GM23338 (cell line): ENCODE data around the gene TNNT3. TPM values are rescaled to one million over a fixed set of nuclear protein-coding genes. Genes with fewer than 3 reads are reported as not detected.

Experiments
- ATAC-seq: fragments of 200-7000 bp; cut with Tn5 transposase; 3 replicates; pipeline ENCODE4 v1.9.1; 2020
- DNase-seq: peaks from one replicate; pipeline ENCODE4 v3.0.0-alpha.2; 2015; ENCODE audit warnings: low spot score
- H2AFZ ChIP-seq: fragments of 200-600 bp; sonication (generic); 2 replicates; pipeline ENCODE4 v1.8.0; 2016; ENCODE audit warnings: antibody characterized with exemption, mild to moderate bottlenecking, moderate library complexity
- H3F3A ChIP-seq: fragments of 200-600 bp; sonication (generic); replicated peaks from 2 replicates; pipeline ENCODE4 v1.8.0; 2017; ENCODE audit warnings: antibody characterized with exemption, mixed run types, low read depth
- H3K27ac ChIP-seq: fragments of 200-600 bp; sonication (generic); 2 replicates; pipeline ENCODE4 v1.6.1; 2016; ENCODE audit warnings: low read depth
- H3K27me3 ChIP-seq: fragments of 200-600 bp; sonication (generic); 2 replicates; pipeline ENCODE4 v1.8.0; 2016; ENCODE audit warnings: mild to moderate bottlenecking, mixed run types, moderate library complexity; ENCODE audit not compliant: insufficient read depth
- H3K36me3 ChIP-seq: fragments of 200-600 bp; sonication (generic); 2 replicates; pipeline ENCODE4 v1.8.0; 2016; ENCODE audit warnings: mild to moderate bottlenecking; ENCODE audit not compliant: insufficient read depth
- H3K4me1 ChIP-seq: fragments of 200-600 bp; sonication (generic); 2 replicates; pipeline ENCODE4 v1.8.0; 2016; ENCODE audit warnings: mild to moderate bottlenecking, moderate library complexity; ENCODE audit not compliant: insufficient read depth
- H3K4me2 ChIP-seq: fragments of 200-600 bp; sonication (generic); 2 replicates; pipeline ENCODE4 v1.7.1; 2017; ENCODE audit warnings: mixed run types
- H3K4me3 ChIP-seq: fragments of 200-600 bp; sonication (generic); 2 replicates; pipeline ENCODE4 v1.6.1; 2016; ENCODE audit warnings: mixed run types
- H3K79me2 ChIP-seq: fragments of 200-600 bp; sonication (generic); replicated peaks from 2 replicates; pipeline ENCODE4 v1.8.0; 2017; ENCODE audit warnings: mild to moderate bottlenecking; ENCODE audit not compliant: insufficient read depth
- H3K9me2 ChIP-seq: fragments of 200-600 bp; sonication (generic); 2 replicates; pipeline ENCODE4 v1.8.0; 2017; ENCODE audit not compliant: insufficient read depth
- H4K20me1 ChIP-seq: fragments of 200-600 bp; sonication (generic); replicated peaks from 2 replicates; pipeline ENCODE4 v1.8.0; 2017; ENCODE audit warnings: mild to moderate bottlenecking; ENCODE audit not compliant: insufficient read depth
- H3K27ac Mint-ChIP-seq: 2 replicates; pipeline ENCODE4 v1.8.0; 2020; ENCODE audit warnings: inconsistent platforms, mild to moderate bottlenecking, moderate library complexity, mixed read lengths
- H3K27me3 Mint-ChIP-seq: 3 replicates; pipeline ENCODE4 v1.8.0; 2022; ENCODE audit warnings: low read depth, mild to moderate bottlenecking, moderate library complexity, mixed read lengths, inconsistent platforms; ENCODE audit not compliant: insufficient read depth, poor library complexity
- H3K36me3 Mint-ChIP-seq: 3 replicates; pipeline ENCODE4 v1.8.0; 2021; ENCODE audit warnings: low read depth, mild to moderate bottlenecking, inconsistent platforms, moderate library complexity, mixed read lengths
- H3K4me1 Mint-ChIP-seq: 3 replicates; pipeline ENCODE4 v1.8.0; 2020; ENCODE audit warnings: mild to moderate bottlenecking, inconsistent platforms, mixed read lengths
- H3K4me3 Mint-ChIP-seq: 3 replicates; pipeline ENCODE4 v1.8.0; 2021; ENCODE audit warnings: moderate library complexity, mild to moderate bottlenecking, inconsistent platforms, mixed read lengths
- H3K9me3 Mint-ChIP-seq: 3 replicates; pipeline ENCODE4 v1.8.0; 2020; ENCODE audit warnings: moderate library complexity, mild to moderate bottlenecking, inconsistent platforms, mixed read lengths
- CREB1 ChIP-seq: fragments of 250-450 bp; sonication (Bioruptor Pico); IDR thresholded peaks from 2 replicates; pipeline ENCODE4 v1.5.0; 2020; ENCODE audit warnings: low read depth, mild to moderate bottlenecking, moderate library complexity
- EZH2 ChIP-seq: fragments of 200-600 bp; sonication (generic); IDR thresholded peaks from one replicate; pipeline ENCODE4 v1.8.0; 2017; ENCODE audit warnings: antibody characterized with exemption, mild to moderate bottlenecking, low read depth; ENCODE audit not compliant: unreplicated experiment
- EZH2phosphoT487 ChIP-seq: fragments of 200-600 bp; sonication (generic); IDR thresholded peaks from one replicate; pipeline ENCODE4 v1.8.1; 2018; ENCODE audit warnings: antibody characterized with exemption; ENCODE audit not compliant: unreplicated experiment
- JUNB ChIP-seq: IDR thresholded peaks from one replicate; pipeline ENCODE4 v1.6.1; 2016; ENCODE audit warnings: antibody characterized with exemption; ENCODE audit not compliant: unreplicated experiment
- NANOG ChIP-seq: IDR thresholded peaks from 2 replicates; pipeline ENCODE4 v1.6.1; 2016; ENCODE audit warnings: antibody characterized with exemption, borderline replicate concordance
- POLR2AphosphoS5 ChIP-seq: IDR thresholded peaks from 2 replicates; pipeline ENCODE4 v1.6.1; 2016; ENCODE audit warnings: antibody characterized with exemption, low read depth
- STAT1 ChIP-seq: IDR thresholded peaks from one replicate; pipeline ENCODE4 v1.6.1; 2016; ENCODE audit warnings: antibody characterized with exemption; ENCODE audit not compliant: unreplicated experiment
- ZNF114 ChIP-seq: fragments of 250-450 bp; sonication (Bioruptor Pico); IDR thresholded peaks from 2 replicates; pipeline ENCODE4 v1.5.0; 2020; ENCODE audit warnings: mild to moderate bottlenecking, moderate library complexity
- ZNF331 ChIP-seq: fragments of 250-450 bp; sonication (Bioruptor Pico); IDR thresholded peaks from 2 replicates; pipeline ENCODE4 v1.5.0; 2020; ENCODE audit warnings: low read depth, mild to moderate bottlenecking, moderate library complexity
- polyA plus RNA-seq: library from polyadenylated mRNA; unstranded; fragments of >200 nt; fragmentation: Nextera tagmentation; extraction: Ambion mirVana; gene quantifications from 2 replicates; pipeline ENCODE4 v1.2.1, GENCODE V29; 2016
- total RNA-seq: library from RNA; depleted of rRNA; stranded (reverse); fragments of >200 nt; shearing (Covaris generic); gene quantifications from 2 replicates; pipeline ENCODE4 v1.2.3, GENCODE V29; 2014
- TF ChIP-seq, protein P1 (sequence below): IDR thresholded peaks from 2 replicates; pipeline ENCODE4 v1.6.1; 2016; ENCODE audit warnings: antibody characterized with exemption
- TF ChIP-seq, protein P2 (sequence below), 2 experiments: fragments of 200-600 bp in 1 of 2; sonication (generic) in 1 of 2; conservative IDR thresholded peaks; 2 replicates each; pipeline versions ENCODE4 v1.5.1 to v1.6.1; 2016 to 2017; ENCODE audit warnings: antibody characterized with exemption in 2 of 2, low read depth in 2 of 2, mild to moderate bottlenecking in 2 of 2, moderate library complexity in 1 of 2
- TF ChIP-seq, protein P3 (sequence below): IDR thresholded peaks from one replicate; pipeline ENCODE4 v1.6.1; 2018; ENCODE audit warnings: antibody characterized with exemption; ENCODE audit not compliant: unreplicated experiment

The TNNT3 gene
- total and polyA plus RNA-seq, 2 experiments from 2014 or later: not detected

DNA sequence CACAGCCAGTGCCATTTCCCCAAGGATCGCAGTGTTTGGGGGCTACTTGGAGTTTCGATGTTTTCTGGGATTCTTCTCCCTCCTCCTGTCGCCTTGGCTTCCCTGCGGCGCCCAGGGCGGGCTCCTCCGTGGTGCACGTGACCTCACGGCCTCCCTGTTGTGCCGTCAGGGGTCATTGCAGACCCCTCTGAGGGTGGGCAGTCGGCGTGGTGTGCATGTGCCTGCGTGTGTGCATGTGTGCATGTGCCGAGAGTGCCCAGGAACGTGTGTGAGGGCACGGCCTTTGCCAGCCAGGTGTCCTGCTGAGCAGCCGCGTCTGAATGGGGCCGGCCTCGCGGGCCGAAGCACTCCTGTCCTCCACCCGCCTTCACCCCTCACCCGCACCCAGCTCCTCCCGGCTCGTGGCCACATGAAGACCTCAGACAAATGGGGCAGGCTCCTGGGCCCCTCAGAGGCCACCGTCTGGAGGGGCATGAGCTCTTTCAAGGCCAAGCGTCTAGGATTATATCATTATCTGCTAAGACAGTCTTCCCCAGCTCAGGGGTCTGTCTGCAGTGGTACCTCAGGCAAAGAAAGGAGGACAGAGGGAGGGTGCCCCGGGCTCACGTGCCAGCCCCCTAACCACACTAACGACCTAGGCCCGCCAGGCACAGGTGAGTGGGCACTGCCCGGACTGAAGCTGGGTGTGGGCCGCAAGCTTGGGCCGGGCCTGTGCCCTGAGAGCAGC lies 18.3 kb downstream of the TNNT3 start (continued):
- TF ChIP-seq JUNB: no peak
- no peak for TF ChIP-seq CREB1 (CRISPR knock-in tag)
- TF ChIP-seq, protein P1, sequence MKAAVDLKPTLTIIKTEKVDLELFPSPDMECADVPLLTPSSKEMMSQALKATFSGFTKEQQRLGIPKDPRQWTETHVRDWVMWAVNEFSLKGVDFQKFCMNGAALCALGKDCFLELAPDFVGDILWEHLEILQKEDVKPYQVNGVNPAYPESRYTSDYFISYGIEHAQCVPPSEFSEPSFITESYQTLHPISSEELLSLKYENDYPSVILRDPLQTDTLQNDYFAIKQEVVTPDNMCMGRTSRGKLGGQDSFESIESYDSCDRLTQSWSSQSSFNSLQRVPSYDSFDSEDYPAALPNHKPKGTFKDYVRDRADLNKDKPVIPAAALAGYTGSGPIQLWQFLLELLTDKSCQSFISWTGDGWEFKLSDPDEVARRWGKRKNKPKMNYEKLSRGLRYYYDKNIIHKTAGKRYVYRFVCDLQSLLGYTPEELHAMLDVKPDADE: no peak
- no peak for TF ChIP-seq EZH2phosphoT487
- no peak for TF ChIP-seq ZNF331
- TF ChIP-seq, protein P2, sequence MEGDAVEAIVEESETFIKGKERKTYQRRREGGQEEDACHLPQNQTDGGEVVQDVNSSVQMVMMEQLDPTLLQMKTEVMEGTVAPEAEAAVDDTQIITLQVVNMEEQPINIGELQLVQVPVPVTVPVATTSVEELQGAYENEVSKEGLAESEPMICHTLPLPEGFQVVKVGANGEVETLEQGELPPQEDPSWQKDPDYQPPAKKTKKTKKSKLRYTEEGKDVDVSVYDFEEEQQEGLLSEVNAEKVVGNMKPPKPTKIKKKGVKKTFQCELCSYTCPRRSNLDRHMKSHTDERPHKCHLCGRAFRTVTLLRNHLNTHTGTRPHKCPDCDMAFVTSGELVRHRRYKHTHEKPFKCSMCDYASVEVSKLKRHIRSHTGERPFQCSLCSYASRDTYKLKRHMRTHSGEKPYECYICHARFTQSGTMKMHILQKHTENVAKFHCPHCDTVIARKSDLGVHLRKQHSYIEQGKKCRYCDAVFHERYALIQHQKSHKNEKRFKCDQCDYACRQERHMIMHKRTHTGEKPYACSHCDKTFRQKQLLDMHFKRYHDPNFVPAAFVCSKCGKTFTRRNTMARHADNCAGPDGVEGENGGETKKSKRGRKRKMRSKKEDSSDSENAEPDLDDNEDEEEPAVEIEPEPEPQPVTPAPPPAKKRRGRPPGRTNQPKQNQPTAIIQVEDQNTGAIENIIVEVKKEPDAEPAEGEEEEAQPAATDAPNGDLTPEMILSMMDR (conservative IDR thresholded peaks at IDR 0.05; ENCODE audit: low read depth in 2 of 2): no peak
- TF ChIP-seq, protein P3, sequence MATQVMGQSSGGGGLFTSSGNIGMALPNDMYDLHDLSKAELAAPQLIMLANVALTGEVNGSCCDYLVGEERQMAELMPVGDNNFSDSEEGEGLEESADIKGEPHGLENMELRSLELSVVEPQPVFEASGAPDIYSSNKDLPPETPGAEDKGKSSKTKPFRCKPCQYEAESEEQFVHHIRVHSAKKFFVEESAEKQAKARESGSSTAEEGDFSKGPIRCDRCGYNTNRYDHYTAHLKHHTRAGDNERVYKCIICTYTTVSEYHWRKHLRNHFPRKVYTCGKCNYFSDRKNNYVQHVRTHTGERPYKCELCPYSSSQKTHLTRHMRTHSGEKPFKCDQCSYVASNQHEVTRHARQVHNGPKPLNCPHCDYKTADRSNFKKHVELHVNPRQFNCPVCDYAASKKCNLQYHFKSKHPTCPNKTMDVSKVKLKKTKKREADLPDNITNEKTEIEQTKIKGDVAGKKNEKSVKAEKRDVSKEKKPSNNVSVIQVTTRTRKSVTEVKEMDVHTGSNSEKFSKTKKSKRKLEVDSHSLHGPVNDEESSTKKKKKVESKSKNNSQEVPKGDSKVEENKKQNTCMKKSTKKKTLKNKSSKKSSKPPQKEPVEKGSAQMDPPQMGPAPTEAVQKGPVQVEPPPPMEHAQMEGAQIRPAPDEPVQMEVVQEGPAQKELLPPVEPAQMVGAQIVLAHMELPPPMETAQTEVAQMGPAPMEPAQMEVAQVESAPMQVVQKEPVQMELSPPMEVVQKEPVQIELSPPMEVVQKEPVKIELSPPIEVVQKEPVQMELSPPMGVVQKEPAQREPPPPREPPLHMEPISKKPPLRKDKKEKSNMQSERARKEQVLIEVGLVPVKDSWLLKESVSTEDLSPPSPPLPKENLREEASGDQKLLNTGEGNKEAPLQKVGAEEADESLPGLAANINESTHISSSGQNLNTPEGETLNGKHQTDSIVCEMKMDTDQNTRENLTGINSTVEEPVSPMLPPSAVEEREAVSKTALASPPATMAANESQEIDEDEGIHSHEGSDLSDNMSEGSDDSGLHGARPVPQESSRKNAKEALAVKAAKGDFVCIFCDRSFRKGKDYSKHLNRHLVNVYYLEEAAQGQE: no peak
- no peak for TF ChIP-seq EZH2
- TF ChIP-seq NANOG: no peak
- no peak for TF ChIP-seq STAT1
- no peak for TF ChIP-seq ZNF114 (CRISPR knock-in tag)

DNA sequence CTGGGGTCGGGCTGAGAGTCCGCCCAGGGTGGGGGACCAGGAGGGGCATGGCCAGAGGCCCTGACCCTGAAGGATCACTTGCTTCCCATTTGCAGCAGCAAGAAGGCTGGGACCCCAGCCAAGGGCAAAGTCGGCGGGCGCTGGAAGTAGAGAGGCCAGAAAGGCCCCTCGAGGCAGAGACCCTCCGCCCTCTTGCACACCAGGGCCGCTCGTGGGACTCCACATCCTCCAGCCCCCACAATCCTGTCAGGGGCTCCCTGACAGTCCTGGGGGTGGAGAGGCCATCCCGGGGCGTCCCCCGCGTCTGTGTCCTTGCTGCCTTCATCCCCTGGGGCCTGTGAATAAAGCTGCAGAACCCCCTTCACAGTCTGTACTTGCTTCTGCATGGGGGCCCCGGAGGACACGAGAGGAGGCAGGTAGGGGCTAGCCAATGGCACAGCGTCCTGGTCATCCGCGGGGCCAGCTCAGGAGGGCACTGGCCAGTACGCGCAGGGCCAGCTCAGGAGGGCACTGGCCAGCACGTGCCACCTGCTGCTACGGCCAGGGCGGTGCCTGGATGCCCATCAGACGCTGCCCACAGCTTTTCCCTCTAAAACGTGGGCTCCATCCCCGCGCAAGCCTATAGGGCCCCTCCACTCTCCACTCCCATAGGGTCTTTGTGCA lies 19.0 kb downstream of the TNNT3 start:
- Mint-ChIP-seq H3K4me3 (no peak overlapping the region), H3K27ac (no peak overlapping the region), H3K27me3 (peaks cover 11% of the 10 kb centered on the region), H3K9me3 (no peaks in the 10 kb centered on the region), H3K4me1 (peaks cover 3% of the 10 kb centered on the region), H3K36me3 (no peaks in the 10 kb centered on the region)
- Histone ChIP-seq H3K4me1 (no peaks in the 10 kb centered on the region), H4K20me1 (no peaks in the 10 kb centered on the region), H3K4me3 (no peak overlapping the region), H3K79me2 (no peaks in the 10 kb centered on the region), H3K27me3 (no peaks in the 10 kb centered on the region), H3K27ac (no peak overlapping the region), H2AFZ (no peak overlapping the region), H3K36me3 (no peaks in the 10 kb centered on the region), H3K9me2 (no peaks in the 10 kb centered on the region), H3F3A (no peaks in the 10 kb centered on the region), H3K4me2 (no peak overlapping the region)
- no peak for ATAC-seq
- no peak for DNase-seq
- TF ChIP-seq ZNF331: no peak
- TF ChIP-seq STAT1: no peak
- TF ChIP-seq, protein P1: no peak
- no peak for TF ChIP-seq CREB1 (CRISPR knock-in tag)
- TF ChIP-seq, protein P2 (conservative IDR thresholded peaks at IDR 0.05; ENCODE audit: low read depth in 2 of 2): no peak
- no peak for TF ChIP-seq ZNF114 (CRISPR knock-in tag)
- TF ChIP-seq EZH2: no peak
- TF ChIP-seq POLR2AphosphoS5: no peak
- no peak for TF ChIP-seq JUNB
